GM19395 (cell line): ENCODE results near the gene ZFAND4.
A peak's percentile ranks its signal among the peaks of the same experiment; 100 is the strongest.
"Not testable (repeated sequence)": the region's sequence is repeated elsewhere in the genome, so short reads cannot be mapped to it uniquely, and the experiment has no call there.

ENCODE experiments used
- ATAC-seq: cut with Tn5 transposase; IDR thresholded peaks from one replicate; pipeline ENCODE4 v1.9.1; 2021; ENCODE audit warnings: mild to moderate bottlenecking, moderate library complexity; ENCODE audit not compliant: unreplicated experiment

The ZFAND4 gene

DNA sequence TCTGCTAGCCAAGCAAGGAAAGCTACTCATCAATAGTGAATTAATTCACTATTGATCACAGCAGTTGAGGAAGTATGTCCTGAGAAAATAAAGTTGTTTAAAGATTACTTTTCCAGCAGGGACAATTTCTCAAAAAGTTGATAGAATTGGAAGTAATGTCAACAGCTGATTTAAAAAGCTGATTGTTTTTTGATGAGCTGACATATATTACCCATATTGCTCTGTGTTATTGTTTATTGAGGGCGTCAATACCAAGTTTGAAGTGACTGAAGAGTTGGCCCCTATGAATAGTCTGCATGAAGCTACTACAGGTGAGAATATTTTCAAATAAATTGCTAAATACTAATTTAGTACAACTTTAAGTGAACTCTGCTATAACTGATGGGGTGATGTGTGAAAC lies 28.0 kb downstream of the ZFAND4 start:
- no peak for ATAC-seq

DNA sequence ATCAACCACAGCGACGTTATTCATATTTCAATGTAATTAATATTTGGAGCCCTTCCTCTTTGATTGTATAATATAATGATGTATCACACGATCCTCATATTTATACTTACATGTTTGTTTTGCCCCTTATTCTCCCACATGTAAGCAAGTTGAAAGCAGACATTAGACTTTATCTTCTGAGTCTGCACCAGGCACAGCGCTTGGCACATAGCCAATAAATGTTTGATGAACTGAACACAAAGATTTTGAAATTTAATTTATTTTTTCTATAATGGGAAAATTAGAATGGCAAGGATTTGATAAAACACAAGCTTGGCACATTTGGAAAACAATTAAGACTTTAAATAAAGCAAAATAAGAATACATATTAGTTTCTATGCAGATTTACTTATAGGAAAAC lies 31.6 kb downstream of the ZFAND4 start:
- ATAC-seq = no peak

DNA sequence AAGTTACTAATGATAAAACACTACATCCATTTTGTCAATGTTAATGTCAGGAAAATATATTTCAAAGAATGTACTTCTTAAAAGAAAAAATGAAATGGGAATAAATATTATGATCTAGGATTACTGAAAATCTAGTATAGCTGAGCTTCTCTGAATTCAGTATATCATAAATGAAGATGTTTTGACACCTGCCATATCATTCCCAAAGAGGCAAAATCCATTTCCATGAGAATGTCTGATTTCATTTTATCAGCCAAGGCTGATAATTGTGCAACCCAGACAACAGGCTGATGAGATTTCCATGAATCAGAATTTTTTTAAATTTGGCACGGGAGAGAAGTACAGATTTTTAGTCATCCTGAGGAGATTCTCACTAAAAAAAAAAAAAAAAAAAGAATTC lies 32.5 kb downstream of the ZFAND4 start:
- ATAC-seq = no peak

DNA sequence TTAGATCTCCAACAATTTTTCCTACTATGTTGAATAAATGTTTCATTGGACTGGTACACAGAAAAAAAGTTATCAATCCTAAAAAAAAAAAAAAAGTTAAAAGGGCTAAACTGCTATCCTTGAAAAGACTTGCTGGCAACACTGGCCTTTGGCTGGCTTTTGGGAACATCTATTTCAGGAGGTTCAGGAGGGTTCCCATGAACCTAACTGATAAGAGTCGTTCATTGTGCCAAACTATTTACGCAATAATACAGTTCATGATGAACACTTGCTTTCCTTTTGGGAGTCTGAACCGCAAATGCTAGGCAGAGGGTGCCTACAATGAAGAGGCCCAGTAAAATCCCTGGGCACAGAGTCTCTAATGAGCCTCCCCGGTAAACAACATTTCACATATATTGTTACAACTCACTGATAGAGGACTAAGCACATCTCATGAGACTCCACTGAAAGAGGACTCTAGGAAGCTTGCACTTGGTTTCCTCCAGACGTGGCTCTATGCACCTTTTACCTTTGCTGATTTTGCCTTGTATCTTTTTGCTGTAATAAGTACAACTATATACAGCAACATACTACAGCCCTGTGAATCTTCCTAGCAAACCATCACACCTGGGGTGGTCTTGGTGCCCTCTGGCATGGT lies 45.0 kb downstream of the ZFAND4 start:
- ATAC-seq = no peak

DNA sequence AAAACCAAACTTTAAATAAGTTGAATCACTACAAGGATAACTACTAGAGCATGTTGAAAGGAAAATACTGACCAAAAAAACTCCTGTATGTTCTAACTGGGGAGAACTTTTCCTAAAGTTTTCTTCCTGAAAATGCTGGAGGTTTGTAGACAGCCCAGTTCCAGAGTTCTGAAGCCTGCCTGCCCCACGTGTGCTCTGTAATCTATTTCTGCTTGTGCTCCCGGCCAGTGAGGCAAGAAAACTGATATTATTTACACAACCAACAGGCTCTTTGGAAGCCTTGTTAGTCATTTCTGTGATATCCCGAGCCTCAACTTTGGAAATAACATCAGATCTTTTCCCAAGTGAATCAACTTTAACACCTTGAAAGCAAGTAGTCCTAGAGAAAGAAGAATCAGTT lies 46.7 kb downstream of the ZFAND4 start:
- no peak for ATAC-seq

DNA sequence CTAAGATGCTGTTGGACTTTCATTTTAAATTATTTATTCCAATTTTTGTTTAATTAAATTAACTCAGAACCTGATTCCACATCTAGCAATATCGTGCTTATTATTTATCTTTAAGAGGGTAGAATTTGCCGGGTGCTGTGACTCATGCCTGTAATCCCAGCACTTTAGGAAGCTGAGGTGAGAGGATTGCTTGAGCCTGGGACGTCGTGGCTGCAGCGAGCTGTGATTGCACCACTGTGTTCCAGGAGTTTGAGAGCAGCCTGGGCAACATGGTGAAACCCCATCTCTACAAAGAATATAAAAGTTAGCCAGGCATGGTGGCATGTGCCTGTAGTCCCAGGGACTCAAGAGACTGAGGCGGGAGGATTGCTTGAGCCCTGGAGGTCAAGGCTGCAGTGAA lies 47.8 kb downstream of the ZFAND4 start:
- no peak for ATAC-seq

DNA sequence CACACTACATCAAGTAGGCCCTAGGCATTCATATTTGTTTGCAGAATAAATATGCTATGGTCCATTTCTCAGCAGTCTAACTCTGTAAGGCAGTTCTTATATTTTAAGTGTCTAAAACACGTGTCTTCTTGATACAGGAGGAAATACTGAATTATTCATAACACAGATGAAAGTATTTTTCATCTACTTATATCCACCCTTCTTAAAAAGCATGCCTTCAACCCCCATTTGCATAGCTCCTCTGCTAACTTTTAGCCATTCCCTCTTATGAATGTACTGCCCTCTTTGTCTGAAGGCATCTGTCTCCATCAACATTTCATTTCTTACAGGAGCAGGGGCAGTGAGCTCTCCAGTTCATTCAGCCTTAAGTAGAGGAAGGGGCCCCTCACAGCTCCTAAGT lies 57.7 kb downstream of the ZFAND4 start:
- ATAC-seq = no peak

DNA sequence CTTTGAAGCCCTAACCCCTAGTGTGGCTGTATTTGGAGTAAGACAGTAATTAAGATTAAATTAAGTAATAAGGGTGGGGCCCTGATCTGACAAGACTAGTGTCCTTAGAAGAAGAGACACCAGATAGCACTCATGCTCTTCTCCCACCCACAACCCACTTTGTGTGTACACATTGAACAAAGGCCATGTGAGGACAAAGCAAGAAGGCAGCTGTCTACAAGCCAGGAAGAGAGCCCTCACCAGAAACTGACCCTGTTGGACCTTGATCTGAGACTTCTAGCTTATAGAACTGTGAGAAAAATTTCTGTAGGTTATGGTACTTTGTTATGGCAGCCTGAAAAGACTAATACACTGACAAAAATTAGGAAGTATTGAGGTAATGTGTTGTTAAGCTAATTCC lies 59.8 kb downstream of the ZFAND4 start:
- ATAC-seq = no peak

DNA sequence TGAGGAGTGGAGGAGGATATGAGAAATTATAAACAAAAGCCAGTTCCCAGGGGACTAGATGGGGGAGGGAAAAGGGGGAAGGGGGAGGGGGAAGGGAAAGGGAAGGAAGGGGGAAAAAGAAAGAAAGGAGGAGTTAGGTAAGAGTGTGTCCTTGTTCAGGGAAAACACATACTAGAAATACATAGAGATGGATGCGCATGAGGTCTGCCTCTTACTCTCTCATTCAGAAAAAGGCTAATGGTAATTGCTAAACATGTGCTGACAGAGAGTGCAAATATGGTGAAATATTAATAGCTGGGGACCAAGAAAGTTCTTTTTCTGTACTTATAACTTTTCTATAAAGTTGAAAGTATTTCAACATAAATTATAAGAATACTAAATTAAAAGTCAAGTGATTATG lies 64.5 kb downstream of the ZFAND4 start:
- no peak for ATAC-seq

DNA sequence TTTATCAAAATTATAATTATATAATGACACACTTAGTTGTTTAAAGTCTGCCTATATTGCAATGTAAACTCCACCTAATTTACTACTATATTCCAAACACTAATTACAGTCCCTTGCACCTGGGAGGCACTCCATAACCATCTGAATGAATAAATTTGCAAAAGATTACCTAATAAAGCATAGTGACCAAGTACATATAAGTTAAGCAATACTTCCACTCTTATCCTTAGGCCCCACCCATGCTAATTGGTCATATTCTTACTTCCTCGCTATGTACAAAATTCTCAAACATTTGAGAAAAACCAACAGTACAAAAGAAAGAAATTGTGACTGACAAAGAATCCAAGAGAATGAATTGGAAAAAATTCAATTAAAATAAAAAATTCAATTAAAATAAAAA lies 65.3 kb downstream of the ZFAND4 start:
- ATAC-seq = no peak

DNA sequence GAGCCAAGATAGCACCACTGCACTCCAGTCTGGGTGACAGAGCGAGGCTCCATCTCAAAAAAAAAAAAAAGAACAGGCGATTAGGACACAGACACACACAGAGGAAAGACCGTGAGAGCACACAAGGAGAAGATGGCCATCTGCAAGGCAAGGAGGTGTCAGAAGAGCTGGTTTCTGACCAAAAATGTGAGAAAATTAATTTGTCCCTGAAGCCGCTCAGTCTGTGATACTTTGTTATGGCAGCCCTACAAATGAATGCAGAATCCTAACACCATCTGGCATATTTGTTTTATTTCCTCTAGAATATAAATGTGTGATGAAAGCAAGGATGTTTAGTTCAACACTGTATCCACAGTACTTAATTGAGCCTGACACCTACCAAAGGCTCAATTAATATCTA lies 69.7 kb downstream of the ZFAND4 start:
- no peak for ATAC-seq

DNA sequence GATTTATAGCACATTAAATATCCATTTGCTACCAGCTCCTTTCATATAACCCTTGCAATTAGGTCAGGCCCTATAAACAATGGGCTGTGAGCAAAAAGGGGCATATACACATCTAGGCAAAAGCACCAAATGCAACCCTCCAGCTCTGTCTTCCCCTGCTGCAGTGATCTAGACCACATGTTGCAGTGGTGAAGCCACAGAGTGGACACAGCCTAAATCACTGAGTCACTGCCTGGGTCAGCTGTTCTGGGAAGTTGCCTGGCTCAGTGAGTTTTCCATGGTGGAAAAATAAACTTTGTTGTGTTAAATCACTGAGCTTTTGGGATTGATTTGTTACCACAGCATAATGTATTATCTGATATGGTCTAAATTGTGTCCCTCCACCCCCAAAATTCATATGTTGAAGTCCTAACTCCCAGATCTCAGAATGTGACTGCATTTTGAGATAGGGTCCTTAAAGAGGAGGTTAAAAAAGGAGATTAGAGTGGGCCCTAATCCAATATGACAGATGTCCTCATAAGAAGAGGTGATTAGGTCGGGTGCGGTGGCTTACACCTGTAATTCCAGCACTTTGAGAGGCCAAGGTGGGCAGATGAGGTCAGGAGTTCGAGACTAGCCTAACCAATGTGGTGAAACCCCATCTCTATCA lies 70.4 kb downstream of the ZFAND4 start:
- ATAC-seq = no peak

DNA sequence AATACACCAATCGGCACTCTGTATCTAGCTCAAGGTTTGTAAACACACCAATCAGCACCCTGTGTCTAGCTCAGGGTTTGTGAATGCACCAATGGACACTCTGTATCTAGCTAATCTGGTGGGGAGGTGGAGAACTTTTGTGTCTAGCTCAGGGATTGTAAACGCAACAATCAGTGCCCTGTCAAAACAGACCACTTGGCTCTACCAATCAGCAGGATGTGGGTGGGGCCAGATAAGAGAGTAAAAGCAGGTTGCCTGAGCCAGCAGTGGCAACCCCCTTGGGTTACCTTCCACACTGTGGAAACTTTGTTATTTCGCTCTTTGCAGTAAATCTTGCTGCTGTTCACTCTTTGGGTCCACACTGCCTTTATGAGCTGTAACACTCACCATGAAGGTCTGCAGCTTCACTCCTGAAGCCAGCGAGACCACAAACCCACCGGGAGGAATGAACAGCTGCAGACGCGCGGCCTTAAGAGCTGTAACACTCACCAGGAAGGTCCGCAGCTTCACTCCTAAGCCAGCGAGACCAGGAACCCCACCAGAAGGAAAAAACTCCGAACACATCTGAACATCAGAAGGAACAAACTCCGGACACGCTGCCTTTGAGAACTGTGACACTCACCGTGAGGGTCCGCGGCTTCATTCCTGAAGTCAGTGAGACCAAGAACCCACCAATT lies 71.2 kb downstream of the ZFAND4 start:
- not testable (repeated sequence) for ATAC-seq

DNA sequence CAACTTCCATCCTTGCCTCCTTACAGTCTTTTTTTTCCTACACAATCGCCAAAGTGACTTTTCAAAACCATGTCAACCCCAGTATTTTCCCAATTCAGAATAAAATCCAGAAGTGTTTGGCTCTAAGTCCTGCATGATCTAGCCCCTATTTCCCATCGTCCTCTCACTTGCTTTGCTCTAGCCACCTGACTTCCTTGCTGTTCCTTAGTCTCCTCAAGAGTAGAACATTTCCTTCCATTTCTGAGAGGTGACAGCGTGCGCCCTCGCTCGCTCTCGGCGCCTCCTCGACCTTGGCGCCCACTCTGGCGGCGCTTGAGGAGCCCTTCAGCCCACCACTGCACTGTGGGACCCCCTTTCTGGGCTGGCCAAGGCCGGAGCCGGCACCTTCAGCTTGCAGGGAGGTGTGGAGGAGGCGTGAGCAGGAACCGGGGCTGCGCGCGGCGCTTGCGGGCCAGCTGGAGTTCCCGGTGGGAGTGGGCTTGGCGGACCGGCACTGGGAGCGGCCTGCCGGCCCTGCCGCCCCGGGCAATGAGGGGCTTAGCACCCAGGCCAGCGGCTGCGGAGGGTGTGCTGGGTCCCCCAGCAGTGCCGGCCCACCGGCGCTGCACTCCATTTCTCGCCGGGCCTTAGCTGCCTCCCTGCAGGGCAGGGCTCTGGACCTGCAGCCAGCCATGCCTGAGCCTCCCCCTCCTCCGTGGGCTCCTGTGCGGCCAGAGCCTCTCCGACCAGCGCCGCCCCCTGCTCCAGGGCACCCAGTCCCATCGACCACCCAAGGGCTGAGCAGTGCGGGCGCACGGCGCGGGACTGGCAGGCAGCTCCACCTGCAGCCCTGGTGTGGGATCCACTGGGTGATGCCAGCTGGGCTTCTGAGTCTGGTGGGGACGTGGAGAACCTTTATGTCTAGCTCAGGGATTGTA lies 72.0 kb downstream of the ZFAND4 start:
- ATAC-seq = not testable (repeated sequence)

DNA sequence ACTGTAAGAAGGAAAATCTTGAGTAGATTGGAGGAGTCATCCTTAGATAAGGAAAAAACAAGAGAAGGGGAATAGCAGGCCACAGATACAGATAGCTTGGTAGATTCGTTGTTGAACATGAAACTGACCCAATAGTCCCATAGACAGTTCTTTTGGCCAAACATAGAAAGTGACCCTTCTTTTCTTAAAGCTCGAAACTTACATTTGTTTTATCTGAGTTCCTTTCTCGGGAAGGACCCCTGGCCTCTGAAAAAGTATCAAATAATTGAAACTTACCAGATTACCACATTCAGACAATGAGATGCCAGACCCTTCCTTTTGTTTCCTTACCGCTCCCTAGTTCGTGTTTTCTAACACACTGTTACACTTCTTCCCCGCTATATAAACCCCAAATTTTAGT lies 72.9 kb downstream of the ZFAND4 start:
- no peak for ATAC-seq

DNA sequence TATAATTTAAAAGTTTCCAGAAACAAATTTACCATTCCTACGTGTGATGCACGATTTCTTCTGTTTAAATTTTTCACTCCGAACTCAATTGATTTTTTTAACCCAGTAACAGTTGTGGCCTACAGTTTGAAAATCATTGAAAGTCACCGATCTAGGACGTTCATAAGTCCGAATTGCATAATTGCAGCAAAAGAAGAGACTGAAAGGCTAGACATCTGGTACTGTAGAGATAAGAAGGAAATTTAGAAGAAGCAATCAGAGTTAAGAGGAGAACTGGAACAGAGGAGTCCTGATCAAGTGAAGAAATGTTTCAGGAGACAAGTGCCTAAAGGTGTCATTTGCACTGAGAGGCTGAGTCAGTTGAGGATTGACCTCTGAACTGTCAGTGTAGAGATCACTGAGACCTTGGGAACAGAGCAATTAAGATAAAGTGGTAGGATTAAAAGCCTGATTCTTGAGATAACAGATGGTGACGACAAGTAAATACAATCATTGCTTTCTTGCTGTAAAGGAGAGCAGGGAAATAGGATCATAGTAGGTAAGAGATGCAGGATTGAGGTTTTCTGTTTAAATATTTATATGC lies 73.5 kb downstream of the ZFAND4 start:
- ATAC-seq = no peak

DNA sequence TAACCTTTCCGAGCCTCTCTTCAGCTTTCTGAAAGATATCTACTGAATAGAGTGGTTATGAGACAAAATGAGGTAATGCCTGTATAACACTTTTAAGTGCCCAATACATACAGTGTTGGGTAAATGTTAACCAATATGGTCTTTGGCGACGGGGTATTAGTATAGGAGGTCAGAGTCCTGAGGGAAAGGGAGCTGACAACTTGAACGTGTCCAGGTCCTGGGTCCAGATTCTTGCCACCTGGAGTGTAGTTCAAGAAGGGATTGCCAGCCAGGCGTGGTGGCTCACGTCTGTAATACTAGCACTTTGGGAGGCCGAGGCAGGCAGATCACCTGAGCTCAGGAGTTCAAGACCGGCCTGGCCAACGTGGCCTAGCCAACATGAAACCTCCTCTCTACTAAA lies 76.0 kb downstream of the ZFAND4 start:
- no peak for ATAC-seq

DNA sequence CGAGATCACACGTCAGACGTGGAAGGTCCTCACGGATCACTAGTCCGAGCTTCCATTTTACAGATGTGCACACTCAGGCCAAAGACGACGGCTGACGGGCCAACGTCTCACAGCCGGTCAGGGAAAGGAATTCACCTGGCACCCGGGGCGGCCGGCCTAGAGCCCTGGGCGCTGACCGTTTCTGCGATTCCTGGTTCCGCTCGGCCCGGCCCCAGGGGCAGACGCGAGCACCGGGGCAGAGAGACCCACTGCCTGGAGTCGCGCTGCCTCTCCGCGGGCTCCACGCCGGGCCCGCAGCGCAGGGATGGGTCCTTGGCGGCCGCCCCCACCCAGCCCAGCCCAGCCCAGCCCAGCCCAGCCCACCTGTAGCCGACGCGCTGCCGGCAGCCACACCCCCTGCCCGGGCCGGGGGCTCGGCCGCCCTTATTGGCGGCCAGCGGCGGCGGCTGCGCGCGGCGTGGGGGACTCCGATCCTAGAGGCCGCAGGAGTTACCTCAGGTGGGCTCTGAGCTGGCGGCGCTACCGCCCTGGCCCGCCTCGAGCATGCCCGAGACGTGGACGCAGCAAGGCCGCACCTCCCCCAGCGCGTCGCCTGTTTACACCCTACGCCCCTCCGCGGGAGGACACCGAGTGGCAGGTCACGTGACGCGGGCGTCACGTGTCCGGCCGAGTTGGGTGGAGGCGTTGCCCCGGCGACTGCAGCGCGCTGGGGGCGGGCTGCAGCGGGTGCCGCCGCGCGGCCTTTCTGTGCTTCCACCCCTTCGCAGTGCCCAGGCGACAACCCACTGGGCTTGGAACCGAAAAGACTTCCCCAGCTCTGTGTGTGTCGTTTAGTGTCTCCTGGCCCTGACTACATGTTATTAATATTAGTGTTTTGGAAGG lies 78.1 kb downstream of the ZFAND4 start:
- peak; percentile 92 for ATAC-seq

DNA sequence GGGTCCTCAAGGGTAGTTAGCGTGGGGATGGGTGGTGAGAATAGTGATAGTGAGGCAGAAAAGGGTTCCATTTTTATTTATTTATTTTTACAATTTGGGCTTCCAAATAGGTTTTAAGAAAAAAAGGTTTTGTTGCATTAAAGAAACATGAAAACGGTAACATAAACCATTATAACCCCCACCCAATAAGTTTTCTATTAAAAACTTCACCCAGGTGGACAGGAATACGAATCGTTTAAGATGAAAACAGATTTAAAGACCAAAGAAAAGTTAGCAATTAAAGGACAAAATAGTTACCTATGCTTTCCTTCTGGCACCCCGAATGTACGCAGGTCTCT lies 78.7 kb downstream of the ZFAND4 start:
- no peak for ATAC-seq

DNA sequence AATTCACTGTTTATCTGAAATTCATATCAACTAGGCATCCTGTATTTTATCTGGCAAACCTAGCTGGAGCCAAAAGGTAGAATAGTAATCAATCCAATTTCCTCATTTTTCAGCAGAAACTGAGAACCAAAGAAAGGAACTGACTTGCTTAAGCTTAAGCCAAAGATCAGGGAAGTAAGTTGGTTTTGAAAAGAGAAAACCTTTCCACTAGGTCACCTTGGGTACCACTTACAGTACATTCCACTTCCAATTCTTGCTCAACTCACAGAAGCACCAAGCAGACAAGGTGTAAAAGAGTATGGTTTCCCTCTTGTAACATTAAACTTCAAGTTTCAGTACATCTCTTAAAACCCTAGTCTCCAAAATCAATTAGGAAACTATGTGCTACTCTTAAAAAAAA lies 79.6 kb downstream of the ZFAND4 start:
- no peak for ATAC-seq
